GM19239 (cell line): Measurements from ENCODE around the gene ADAMTS10.
"Not testable (repeated sequence)": the region's sequence is repeated elsewhere in the genome, so short reads cannot be mapped to it uniquely, and the experiment has no call there.

ENCODE experiments used
- DNase-seq: peaks from one replicate; pipeline ENCODE4 v3.0.0; 2011; ENCODE audit warnings: low spot score; ENCODE audit not compliant: insufficient read length
- FAIRE-seq: peaks from 2 replicates; lab custom pipeline; 2011; peaks lifted over from hg19 to GRCh38; lab: Jason Lieb, UNC

ADAMTS10 gene

GRCh38 chr19:8629996-8630683 is 19.6 kb upstream of the ADAMTS10 start, which contains the start of gene NFILZ:
Gene NFILZ (plus strand): TSS chr19:8630633. CDS start chr19:8676766, 46,133 bp downstream.
- no peak for DNase-seq
- no peak for FAIRE-seq

DNA sequence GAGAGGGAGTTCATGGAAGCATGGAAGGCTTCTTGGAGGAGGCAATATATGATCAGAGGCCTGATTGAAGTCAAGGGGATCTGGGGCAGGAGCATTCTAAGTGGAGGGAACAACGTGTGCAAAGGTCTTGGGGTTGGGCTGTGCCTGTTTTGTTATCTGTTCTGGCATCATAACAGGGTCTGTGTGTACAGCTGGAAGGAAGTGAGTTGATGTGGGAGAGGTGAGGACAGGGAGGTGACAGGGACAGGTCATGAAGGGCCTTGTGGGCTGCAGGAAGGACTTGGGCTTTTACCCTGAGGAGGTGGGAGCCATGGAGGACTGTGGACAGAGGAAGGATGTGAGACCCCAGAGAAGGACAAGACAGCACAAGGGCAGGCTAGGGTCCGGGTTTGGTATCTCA is 18.7 kb upstream of the ADAMTS10 start:
- DNase-seq = no peak
- no peak for FAIRE-seq

DNA sequence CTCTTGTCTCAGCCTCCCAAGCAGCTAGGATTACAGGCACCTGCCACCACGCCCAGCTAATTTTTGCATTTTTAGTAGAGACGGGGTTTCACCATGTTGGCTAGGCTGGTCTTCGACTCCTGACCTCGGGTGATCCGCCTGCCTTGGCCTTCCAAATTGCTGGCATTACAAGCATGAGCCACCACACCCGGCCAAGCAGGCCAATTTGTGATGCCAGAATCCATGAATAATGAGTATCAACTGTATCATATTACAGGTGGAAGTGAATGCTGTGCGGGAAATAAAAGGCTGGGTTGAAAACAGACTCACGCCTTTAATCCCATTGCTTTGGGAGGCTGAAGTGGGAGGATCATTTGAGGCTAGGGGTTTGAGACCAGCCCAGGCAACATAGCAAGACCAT is 16.3 kb upstream of the ADAMTS10 start:
- FAIRE-seq (no peak), DNase-seq (no peak)

DNA sequence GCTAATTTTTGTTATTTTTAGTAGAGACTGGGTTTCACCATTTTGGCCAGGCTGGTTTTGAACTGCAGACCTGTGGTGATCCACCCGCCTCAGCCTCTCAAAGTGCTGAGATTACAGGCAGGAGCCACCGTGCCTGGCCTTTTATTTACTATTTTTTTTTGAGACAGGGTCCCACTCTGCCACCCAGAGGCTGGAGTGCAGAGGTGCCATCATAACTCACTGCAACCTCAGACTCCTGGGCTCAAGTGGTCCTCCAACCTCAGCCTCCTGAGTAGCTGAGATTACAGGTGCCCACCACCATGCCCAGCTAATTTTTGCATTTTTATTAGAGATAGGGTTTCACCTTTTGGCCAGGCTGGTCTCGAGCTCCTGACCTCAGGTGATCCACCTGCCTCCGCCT is 12.4 kb upstream of the ADAMTS10 start:
- DNase-seq, FAIRE-seq: not testable (repeated sequence)

DNA sequence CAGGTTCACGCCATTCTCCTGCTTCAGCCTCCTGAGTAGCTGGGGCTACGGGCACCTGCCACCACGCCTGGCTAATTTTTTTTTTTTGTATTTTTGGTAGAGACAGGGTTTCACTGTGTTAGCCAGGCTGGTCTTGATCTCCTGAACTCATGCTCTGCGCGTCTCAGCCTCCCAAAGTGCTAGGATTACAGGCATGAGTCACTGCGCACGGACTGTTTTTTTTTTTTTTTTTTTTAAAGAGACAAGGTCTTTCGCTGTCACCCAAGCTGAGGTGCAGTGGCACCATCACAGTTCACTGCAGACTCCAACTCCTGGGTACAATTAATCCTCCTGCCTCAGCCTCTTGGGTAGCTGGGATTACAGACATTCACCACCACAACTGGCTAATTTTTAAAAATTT is 8.2 kb upstream of the ADAMTS10 start:
- DNase-seq = no peak
- no peak for FAIRE-seq

- DNase-seq (no peak), FAIRE-seq (no peak)
These were observed 7.5 kb upstream of the ADAMTS10 start for GRCh38 chr19:8617984-8618383.

GRCh38 chr19:8617325-8617724 is 6.8 kb upstream of the ADAMTS10 start:
- not testable (repeated sequence) for DNase-seq, FAIRE-seq

DNA sequence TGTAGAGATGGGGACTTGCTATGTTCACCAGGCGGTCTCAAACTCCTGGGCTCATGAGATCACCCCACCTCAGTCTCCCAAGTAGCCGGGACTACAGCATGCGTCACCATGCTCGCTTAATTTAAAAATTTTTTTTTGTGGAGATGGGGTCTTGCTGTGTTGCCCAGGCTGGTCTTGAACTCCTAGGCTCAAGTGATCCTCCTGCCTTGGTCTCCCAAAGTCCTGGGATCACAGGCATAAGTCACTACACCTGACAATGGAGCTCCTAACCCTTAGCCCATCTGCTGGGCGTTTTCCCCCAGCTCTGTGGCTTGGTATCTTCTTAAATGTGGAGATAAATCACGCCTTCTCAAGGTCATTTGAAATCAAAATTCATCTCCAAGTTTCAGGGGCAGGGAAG is 6.3 kb upstream of the ADAMTS10 start:
- FAIRE-seq (no peak), DNase-seq (no peak)

GRCh38 chr19:8615813-8616596 is 5.5 kb upstream of the ADAMTS10 start:
- DNase-seq (no peak), FAIRE-seq (no peak)

DNA sequence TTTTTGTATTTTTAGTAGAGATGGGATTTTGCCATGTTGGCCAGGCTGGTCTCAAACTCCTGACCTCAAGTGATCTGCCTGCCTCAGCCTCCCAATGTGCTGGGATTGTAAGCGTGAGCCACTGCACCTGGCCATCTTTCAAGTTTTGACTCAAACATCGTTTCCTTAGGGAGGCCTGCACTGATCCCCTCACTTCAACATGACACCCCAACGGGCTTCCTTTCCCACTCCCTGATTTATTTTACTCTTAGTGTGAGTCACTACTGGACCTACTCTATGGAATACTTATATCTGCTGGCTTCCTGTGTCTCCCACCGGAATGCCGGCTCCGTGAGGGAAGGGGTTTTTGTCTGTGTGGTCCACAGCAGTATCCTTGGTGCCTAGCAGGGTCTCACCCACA is 4.5 kb upstream of the ADAMTS10 start:
- no peak for FAIRE-seq
- DNase-seq = no peak

DNA sequence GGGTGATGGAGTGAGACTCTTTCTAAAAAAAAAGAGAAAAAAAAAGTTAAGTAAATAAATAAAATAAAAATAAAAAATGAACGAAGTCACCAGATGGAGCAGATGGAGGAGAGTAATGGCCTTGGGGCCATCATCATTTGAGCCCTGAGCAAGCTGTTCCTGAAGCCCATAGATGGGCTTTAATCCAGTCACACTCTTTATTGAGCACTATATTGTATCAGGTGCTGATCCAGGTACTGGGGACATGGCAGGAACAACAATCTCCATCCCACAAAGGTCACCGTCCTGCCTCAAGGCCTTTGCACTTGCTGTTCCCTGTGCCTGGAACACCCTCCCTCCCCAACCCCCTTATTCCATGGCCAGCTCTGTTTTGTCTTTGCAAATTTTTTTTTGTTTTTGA is 3.9 kb upstream of the ADAMTS10 start:
- DNase-seq (no peak), FAIRE-seq (no peak)

- DNase-seq = no peak
- no peak for FAIRE-seq
These were observed 2.3 kb upstream of the ADAMTS10 start for GRCh38 chr19:8612807-8613171.

DNA sequence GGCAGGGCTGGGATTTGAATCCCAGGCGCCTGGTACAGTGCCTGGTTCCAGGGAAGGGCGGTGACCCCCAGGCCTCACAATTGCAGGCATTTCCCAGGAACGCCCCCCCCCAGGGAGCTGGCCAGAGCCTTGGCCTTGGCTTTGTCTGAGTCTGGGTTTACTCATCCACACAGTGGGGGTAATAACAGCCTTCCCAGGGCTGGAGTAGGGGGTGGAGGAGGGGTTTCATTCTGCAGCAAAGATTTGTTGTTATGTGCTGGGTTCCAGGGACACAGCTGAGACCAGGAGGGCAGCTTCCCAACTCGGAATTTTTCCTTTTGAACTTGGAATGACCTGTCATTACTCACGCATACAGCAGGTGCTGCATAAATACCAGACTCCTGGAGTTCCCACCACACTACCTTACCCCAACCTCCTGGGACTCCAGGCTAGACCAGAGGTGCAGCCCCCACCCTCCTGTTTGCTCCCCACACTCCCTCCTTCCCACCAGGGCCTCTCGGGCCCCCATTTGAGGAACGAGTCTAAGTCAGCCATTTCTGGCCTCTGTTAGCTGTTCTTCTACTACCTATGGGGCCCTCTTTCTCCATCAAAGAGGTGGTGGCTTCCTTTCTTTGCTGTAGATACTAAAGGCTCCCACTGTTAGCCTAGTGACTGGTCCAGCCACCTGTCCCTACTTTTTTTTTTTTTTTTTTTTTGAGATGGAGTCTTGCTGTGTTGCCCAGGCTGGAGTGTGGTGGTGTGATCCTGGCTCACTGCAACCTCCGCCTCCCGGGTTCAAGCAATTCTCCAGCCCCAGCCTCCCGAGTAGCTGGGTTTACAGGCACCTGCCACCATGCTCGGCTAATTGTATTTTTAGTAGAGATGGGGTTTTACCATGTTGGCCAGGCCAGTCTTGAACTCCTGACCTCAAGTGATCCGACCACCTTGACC is 1.6 kb upstream of the ADAMTS10 start:
- DNase-seq = no peak

DNA sequence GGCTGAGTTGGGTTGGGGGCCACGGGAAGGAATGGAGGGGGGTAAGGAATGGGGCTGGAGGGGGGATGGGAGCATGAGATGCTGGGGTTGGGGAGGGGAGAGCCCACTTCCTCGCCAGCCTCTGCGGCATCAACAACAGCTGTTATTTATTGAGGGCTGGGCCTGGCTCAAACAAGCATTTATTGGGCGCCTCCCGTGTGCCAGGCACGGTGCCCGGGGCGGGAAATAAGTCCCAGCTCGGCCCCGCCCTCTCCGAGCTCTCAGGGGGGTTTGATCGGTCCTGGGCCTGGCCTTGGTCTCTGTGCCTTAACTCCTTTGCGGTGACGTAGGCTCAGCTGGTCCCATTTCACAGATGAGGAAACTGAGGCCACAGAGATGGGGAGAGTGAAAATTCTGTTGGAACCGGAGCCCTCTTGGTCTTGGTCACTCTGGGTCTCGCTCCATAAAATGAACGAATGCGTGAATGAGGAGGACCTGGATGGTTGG is 919 bp upstream of the ADAMTS10 start:
- no peak for DNase-seq
- no peak for FAIRE-seq

More for the DNA sequence above, 1.6 kb upstream of the ADAMTS10 start:
- no peak for FAIRE-seq

GRCh38 chr19:8610936-8611300 is 403 bp upstream of the ADAMTS10 start:
- no peak for FAIRE-seq
- no peak for DNase-seq

GRCh38 chr19:8609279-8610040 is 1.1 kb downstream of the ADAMTS10 start:
- FAIRE-seq = no peak
- no peak for DNase-seq

DNA sequence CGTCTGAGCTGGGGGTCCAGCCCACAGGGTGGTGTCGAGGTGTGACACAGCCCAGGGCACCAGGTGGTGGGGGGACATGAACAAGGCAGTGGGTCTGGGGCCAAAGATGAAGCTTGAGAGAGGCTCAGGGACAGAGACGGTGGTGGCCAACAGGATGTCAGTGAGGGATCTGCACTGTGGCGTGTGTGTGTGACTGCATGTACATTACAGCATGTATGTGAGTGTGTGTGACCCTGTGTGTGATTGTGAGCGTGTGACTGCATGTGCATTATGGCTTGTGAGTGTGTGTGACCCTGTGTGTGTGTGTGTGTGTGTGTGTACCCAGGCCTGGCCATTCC is 1.6 kb downstream of the ADAMTS10 start:
- no peak for FAIRE-seq
- DNase-seq = no peak

GRCh38 chr19:8607386-8607785 is 3.1 kb downstream of the ADAMTS10 start:
- no peak for FAIRE-seq
- DNase-seq = no peak

GRCh38 chr19:8605514-8605913 is 5.0 kb downstream of the ADAMTS10 start:
- DNase-seq = no peak
- FAIRE-seq = no peak

- FAIRE-seq = no peak
These were observed 8.7 kb downstream of the ADAMTS10 start for GRCh38 chr19:8601796-8602195.

More at GRCh38 chr19:8601796-8602195, 8.7 kb downstream of the ADAMTS10 start:
- DNase-seq = no peak
